ENCODE data around the gene PID1. TPM values are rescaled to one million over a fixed set of nuclear protein-coding genes. Genes with fewer than 3 reads are reported as not detected.
A peak's percentile ranks its signal among the peaks of the same experiment; 100 is the strongest.

The PID1 gene
- total RNA-seq, 4 donors from 2014 or later = 14.5 to 49.7 (median 20.7) TPM

GRCh38 chr2:229265727-229266126, 5.4 kb downstream of the PID1 start:
- intact Hi-C loops (cut with DNase I) = no loop called here
- Histone ChIP-seq H3K4me3 (replicated peaks in 1 of 3) (no peak overlapping the region), H3K27me3 (no peaks in the 10 kb centered on the region), H3K4me1 (peaks cover 0 to under 1% of the 10 kb centered on the region in 2 donors), H3K27ac (no peak overlapping the region), H3K9me3 (no peaks in the 10 kb centered on the region), H3K36me3 (no peaks in the 10 kb centered on the region)
- TF ChIP-seq POLR2A (IDR thresholded peaks at IDR 0.05) = no peak
- DNase-seq = no peak
- 53 to 57% methylated on average over 4 of the region's 4 CpGs for WGBS, 2 donors

DNA sequence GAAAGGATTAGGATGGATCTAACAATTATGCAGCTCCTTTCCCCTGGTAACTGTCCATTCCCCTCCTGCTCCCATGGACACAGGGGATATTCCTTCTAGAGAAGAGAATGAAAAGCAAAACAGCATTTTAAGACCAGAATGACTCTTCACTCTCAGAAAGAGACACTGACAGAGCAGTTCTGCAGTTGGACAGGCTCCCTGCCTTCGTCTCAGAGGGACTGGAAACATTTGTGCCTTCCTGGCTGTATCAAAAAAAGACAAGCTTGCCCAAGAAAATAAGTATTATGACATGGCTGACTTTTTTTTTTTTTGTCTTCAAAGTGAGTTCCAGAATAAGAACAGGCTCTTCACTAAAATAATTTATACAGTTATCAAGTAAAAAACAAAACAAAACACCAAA, 9.5 kb downstream of the PID1 start:
- Histone ChIP-seq H3K4me1 (no peaks in the 10 kb centered on the region), H3K27ac (peak overlapping the region in 1 of 3 donors; percentile 33), H3K27me3 (no peaks in the 10 kb centered on the region), H3K36me3 (no peaks in the 10 kb centered on the region), H3K4me3 (replicated peaks in 1 of 3) (no peak overlapping the region), H3K9me3 (no peaks in the 10 kb centered on the region)
- TF ChIP-seq, protein P1, sequence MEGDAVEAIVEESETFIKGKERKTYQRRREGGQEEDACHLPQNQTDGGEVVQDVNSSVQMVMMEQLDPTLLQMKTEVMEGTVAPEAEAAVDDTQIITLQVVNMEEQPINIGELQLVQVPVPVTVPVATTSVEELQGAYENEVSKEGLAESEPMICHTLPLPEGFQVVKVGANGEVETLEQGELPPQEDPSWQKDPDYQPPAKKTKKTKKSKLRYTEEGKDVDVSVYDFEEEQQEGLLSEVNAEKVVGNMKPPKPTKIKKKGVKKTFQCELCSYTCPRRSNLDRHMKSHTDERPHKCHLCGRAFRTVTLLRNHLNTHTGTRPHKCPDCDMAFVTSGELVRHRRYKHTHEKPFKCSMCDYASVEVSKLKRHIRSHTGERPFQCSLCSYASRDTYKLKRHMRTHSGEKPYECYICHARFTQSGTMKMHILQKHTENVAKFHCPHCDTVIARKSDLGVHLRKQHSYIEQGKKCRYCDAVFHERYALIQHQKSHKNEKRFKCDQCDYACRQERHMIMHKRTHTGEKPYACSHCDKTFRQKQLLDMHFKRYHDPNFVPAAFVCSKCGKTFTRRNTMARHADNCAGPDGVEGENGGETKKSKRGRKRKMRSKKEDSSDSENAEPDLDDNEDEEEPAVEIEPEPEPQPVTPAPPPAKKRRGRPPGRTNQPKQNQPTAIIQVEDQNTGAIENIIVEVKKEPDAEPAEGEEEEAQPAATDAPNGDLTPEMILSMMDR (IDR thresholded peaks at IDR 0.05) = no peak
- TF ChIP-seq POLR2A (IDR thresholded peaks at IDR 0.05) = no peak
- intact Hi-C loops (cut with DNase I) = no loop called here
- 51 to 53% methylated on average over 1 of the region's 1 CpG for WGBS, 2 donors
- no peak for DNase-seq

DNA sequence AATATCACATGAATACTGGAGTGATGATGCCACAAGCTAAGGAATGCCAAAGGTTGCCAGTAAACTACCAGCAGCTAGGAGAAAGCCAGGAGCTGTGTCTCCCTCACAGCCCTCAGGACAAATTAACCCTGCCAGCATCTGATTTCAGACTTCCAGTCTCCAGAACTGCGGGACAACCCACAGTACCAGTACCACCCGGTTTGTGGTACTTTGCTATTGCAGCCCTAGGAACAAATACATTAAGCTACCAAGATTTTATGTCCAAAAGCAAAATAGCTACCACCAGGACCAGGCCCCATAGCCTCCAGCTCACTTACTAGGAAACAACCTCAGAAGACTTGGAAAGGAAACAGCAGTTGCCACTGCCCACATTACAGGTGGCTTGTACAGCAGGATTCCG, 10.0 kb downstream of the PID1 start:
- no peaks in the 10 kb centered on the region for H3K27me3 ChIP-seq
- WGBS, 2 donors = 62 to 74% methylated on average over 3 of the region's 3 CpGs
- H3K4me3 ChIP-seq (replicated peaks in 1 of 3) = no peak overlapping the region
- intact Hi-C loops (cut with DNase I) = no loop called here
- H3K9me3 ChIP-seq = no peaks in the 10 kb centered on the region
- H3K27ac ChIP-seq = peak overlapping the region in 1 of 3 donors; percentile 33
- H3K4me1 ChIP-seq = no peaks in the 10 kb centered on the region
- H3K36me3 ChIP-seq = no peaks in the 10 kb centered on the region
- no peak for DNase-seq
- TF ChIP-seq, protein P1 (IDR thresholded peaks at IDR 0.05) = no peak
- TF ChIP-seq POLR2A (IDR thresholded peaks at IDR 0.05) = no peak

DNA sequence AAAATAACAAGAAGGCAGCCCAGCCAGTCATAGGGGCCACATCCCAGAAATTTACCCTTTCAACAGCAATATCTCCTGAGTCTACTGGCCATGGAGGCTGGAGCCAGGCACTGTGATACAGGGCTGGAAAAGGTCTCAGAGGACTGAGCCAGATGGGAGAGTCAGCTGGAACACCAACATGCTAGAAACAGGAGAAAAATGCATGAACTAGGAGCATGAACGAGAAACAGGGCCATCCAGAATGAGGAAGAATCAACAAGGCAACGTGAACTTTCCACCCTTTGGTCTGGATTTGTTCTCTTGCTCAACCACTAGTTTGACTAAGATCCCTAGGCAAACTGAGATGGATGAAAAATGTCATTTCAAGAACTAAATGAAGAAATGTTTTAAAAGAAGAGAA, 13.1 kb downstream of the PID1 start:
- no peaks in the 10 kb centered on the region for H3K9me3 ChIP-seq
- H3K36me3 ChIP-seq = no peaks in the 10 kb centered on the region
- TF ChIP-seq, protein P1 (IDR thresholded peaks at IDR 0.05) = no peak
- TF ChIP-seq POLR2A (IDR thresholded peaks at IDR 0.05) = no peak
- no peak for DNase-seq
- intact Hi-C loops (cut with DNase I) = no loop called here
- no peak overlapping the region for H3K4me3 ChIP-seq (replicated peaks in 1 of 3)
- no peaks in the 10 kb centered on the region for H3K4me1 ChIP-seq
- H3K27ac ChIP-seq = no peak overlapping the region
- 41 to 60% methylated on average over 2 of the region's 2 CpGs for WGBS, 2 donors
- H3K27me3 ChIP-seq = no peaks in the 10 kb centered on the region

DNA sequence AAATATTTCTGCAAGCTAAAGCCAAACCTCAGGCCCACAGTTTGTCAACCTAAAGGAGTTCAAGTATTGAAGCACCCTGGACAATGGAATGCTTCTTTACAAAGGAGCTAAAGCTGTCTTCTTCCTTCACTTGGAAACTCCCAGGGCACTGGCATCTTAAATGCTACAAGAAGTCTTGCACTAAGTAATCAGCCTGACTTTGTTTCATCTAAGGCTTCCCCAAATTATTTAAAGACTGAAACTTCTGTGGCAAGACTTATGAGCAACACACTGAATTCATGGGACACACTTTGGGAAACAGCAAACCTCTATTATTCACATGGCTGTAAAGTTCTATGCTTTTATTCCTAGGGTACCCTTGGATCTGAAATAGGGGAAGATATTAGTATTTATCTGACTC, 14.7 kb downstream of the PID1 start:
- Histone ChIP-seq H3K27ac (no peak overlapping the region), H3K36me3 (no peaks in the 10 kb centered on the region), H3K9me3 (no peaks in the 10 kb centered on the region), H3K4me1 (no peaks in the 10 kb centered on the region), H3K4me3 (replicated peaks in 1 of 3) (no peak overlapping the region), H3K27me3 (no peaks in the 10 kb centered on the region)
- no peak for DNase-seq
- intact Hi-C loops (cut with DNase I) = no loop called here
- TF ChIP-seq, protein P1 (IDR thresholded peaks at IDR 0.05) = no peak
- TF ChIP-seq POLR2A (IDR thresholded peaks at IDR 0.05) = no peak

DNA sequence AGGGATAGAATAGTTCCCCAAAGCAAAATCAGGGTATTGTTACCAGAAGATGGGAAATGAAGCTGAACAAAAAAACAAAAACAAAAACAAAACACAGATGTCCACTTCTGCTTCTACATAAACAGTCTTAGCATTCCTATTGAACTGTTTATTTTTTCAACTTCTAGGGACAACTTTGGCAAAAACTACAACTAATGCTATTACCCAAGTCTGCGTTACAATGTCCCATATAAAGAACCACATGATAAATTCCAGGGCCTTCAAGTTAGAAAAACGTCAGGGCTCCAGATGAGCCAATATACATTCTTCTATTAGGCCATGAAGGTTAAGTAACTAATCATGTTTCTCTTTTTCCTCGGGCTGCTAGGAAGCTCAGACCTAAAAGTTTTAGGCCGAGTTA, 16.9 kb downstream of the PID1 start:
- H3K9me3 ChIP-seq = no peaks in the 10 kb centered on the region
- H3K27ac ChIP-seq = no peak overlapping the region
- 47 to 56% methylated on average over 4 of the region's 4 CpGs for WGBS, 2 donors
- H3K4me1 ChIP-seq = no peaks in the 10 kb centered on the region
- H3K27me3 ChIP-seq = no peaks in the 10 kb centered on the region
- H3K36me3 ChIP-seq = no peaks in the 10 kb centered on the region
- TF ChIP-seq, protein P1 (IDR thresholded peaks at IDR 0.05) = no peak
- TF ChIP-seq POLR2A (IDR thresholded peaks at IDR 0.05) = no peak
- H3K4me3 ChIP-seq (replicated peaks in 1 of 3) = no peak overlapping the region
- intact Hi-C loops (cut with DNase I) = no loop called here
- no peak for DNase-seq
